Liver (tissue), 9 donors: Measurements from ENCODE around the gene ZNF229. TPM values are rescaled to one million over a fixed set of nuclear protein-coding genes. Genes with fewer than 3 reads are reported as not detected.

Experiments
- DNase-seq: peaks from one replicate; pipeline ENCODE4 v3.0.0-alpha.2; 2017; ENCODE audit warnings: low spot score
- H3K27ac ChIP-seq, 2 donors: one replicate each; pipeline ENCODE4 v1.7.0; 2013; ENCODE audit warnings: inconsistent platforms in 2 of 2, low read length in 2 of 2, control low read depth in 1 of 2, low read depth in 1 of 2, mild to moderate bottlenecking in 1 of 2
- H3K27me3 ChIP-seq, 4 donors: one replicate each; pipeline versions ENCODE4 v1.6.1 to v1.7.0; 2013; ENCODE audit warnings: low read length in 3 of 4, inconsistent platforms in 1 of 4, mild to moderate bottlenecking in 1 of 4, moderate library complexity in 1 of 4; ENCODE audit not compliant: control insufficient read depth in 4 of 4, insufficient read depth in 4 of 4
- H3K36me3 ChIP-seq, 4 donors: one replicate each; pipeline versions ENCODE4 v1.6.1 to v1.7.0; 2013; ENCODE audit warnings: low read length in 3 of 4, mild to moderate bottlenecking in 3 of 4, low read depth in 1 of 4, moderate library complexity in 1 of 4; ENCODE audit not compliant: control insufficient read depth in 4 of 4, insufficient read depth in 3 of 4
- H3K4me1 ChIP-seq, 4 donors: one replicate each; pipeline versions ENCODE4 v1.6.1 to v1.7.0; 2013; ENCODE audit warnings: low read length in 3 of 4, mild to moderate bottlenecking in 3 of 4, moderate library complexity in 1 of 4; ENCODE audit not compliant: control insufficient read depth in 4 of 4, insufficient read depth in 4 of 4
- H3K4me3 ChIP-seq, 3 donors: one replicate each; pipeline versions ENCODE4 v1.6.1 to v1.7.0; 2013; ENCODE audit warnings: low read length in 3 of 3, control low read depth in 1 of 3, low read depth in 1 of 3, mild to moderate bottlenecking in 1 of 3
- H3K9ac ChIP-seq, 2 donors: one replicate each; pipeline ENCODE4 v1.7.0; 2013; ENCODE audit warnings: low read length in 2 of 2, mild to moderate bottlenecking in 2 of 2, moderate library complexity in 2 of 2, control low read depth in 1 of 2, low read depth in 1 of 2
- H3K9me3 ChIP-seq, 4 donors: one replicate each; pipeline versions ENCODE4 v1.6.1 to v1.7.0; 2013; ENCODE audit warnings: low read length in 3 of 4; ENCODE audit not compliant: control insufficient read depth in 4 of 4
- ATF3 ChIP-seq: IDR thresholded peaks from 2 replicates; pipeline ENCODE4 v1.6.1; 2016; ENCODE audit warnings: antibody characterized with exemption
- CTCF ChIP-seq: fragments of 150-350 bp; IDR thresholded peaks from 2 replicates; pipeline ENCODE4 v1.5.1; 2017; ENCODE audit warnings: improper control_type of control experiment, low read depth, low read length; ENCODE audit not compliant: missing input control
- EGR1 ChIP-seq, 2 donors: IDR thresholded peaks; 2 replicates each; pipeline ENCODE4 v1.6.1; 2016 to 2018; ENCODE audit warnings: antibody characterized with exemption in 2 of 2, low read depth in 2 of 2
- FOXA1 ChIP-seq: IDR thresholded peaks from 2 replicates; pipeline ENCODE4 v1.6.1; 2016; ENCODE audit warnings: antibody characterized with exemption
- GABPA ChIP-seq, 2 donors: IDR thresholded peaks in 1 of 2; conservative IDR thresholded peaks in 1 of 2; 2 replicates each; pipeline ENCODE4 v1.6.1; 2016; ENCODE audit warnings: antibody characterized with exemption in 2 of 2, mild to moderate bottlenecking in 1 of 2, moderate library complexity in 1 of 2
- HNF4A ChIP-seq, 2 donors: conservative IDR thresholded peaks; 2 replicates each; pipeline ENCODE4 v1.6.1; 2016; ENCODE audit warnings: antibody characterized with exemption in 2 of 2, mild to moderate bottlenecking in 2 of 2
- HNF4G ChIP-seq: IDR thresholded peaks from 2 replicates; pipeline ENCODE4 v1.6.1; 2016; ENCODE audit warnings: antibody characterized with exemption
- JUND ChIP-seq, 2 donors: IDR thresholded peaks; 2 replicates each; pipeline ENCODE4 v1.6.1; 2016; ENCODE audit warnings: antibody characterized with exemption in 2 of 2
- NR2F2 ChIP-seq: IDR thresholded peaks from 2 replicates; pipeline ENCODE4 v1.6.1; 2016; ENCODE audit warnings: antibody characterized with exemption
- RXRA ChIP-seq, 2 donors: IDR thresholded peaks; 2 replicates each; pipeline ENCODE4 v1.6.1; 2017 to 2018; ENCODE audit warnings: antibody characterized with exemption in 2 of 2, mild to moderate bottlenecking in 1 of 2
- SP1 ChIP-seq: IDR thresholded peaks from 2 replicates; pipeline ENCODE4 v1.6.1; 2018; ENCODE audit warnings: antibody characterized with exemption, mild to moderate bottlenecking
- TAF1 ChIP-seq: conservative IDR thresholded peaks from 2 replicates; pipeline ENCODE4 v1.6.1; 2016; ENCODE audit warnings: antibody characterized with exemption, mild to moderate bottlenecking
- YY1 ChIP-seq: IDR thresholded peaks from 2 replicates; pipeline ENCODE4 v1.6.1; 2016; ENCODE audit warnings: antibody characterized with exemption, mild to moderate bottlenecking
- ZBTB33 ChIP-seq: IDR thresholded peaks from 2 replicates; pipeline ENCODE4 v1.6.1; 2016; ENCODE audit warnings: antibody characterized with exemption
- whole genome bisulfite sequencing: extraction: QIAGEN DNeasy Blood & Tissue Kit; methylation state at CpG from one replicate; pipeline ENCODE4 v1.1.7; 2013; 5-methylcytosine and 5-hydroxymethylcytosine counted together
- polyA plus RNA-seq, 2 donors: library from polyadenylated mRNA; stranded (reverse) in 1 of 2; unstranded in 1 of 2; fragments of 200-250 nt in 1 of 2; fragments of >200 nt in 1 of 2; fragmentation: Nextera tagmentation in 1 of 2; extraction: Ambion mirVana in 1 of 2; gene quantifications; one replicate each; pipeline versions ENCODE4 v1.2.1 to v1.2.3, GENCODE V29; 2013 to 2015
- total RNA-seq, 2 donors: library from RNA; depleted of rRNA; stranded (reverse); fragments of >200 nt; gene quantifications; one replicate each; pipeline ENCODE4 v1.2.3, GENCODE V29; 2014
- TF ChIP-seq, protein P1 (sequence below): IDR thresholded peaks from 2 replicates; pipeline ENCODE4 v1.6.1; 2016; ENCODE audit warnings: antibody characterized with exemption
- donor health status: healthy.
- donor health status: healthy.
- donor health status: healthy.
- donor health status: healthy.
- donor health status: healthy.

Gene ZNF229
- total RNA-seq (1 to 10 TPM in 1 of 2 donors, under 1 TPM in 1; 0.67 to 4.6 TPM), polyA plus RNA-seq (under 1 TPM; 0.14 to 0.88 TPM)

- Histone ChIP-seq H3K36me3 (peaks cover 0 to 4% (median 2%) of the 10 kb centered on the region in 4 donors), H3K27ac (no peak within 1 kb of the TSS), H3K9me3 (peaks cover 37 to 79% (median 65%) of the 10 kb centered on the region in 4 donors), H3K9ac (no peak within 1 kb of the TSS), H3K4me3 (peak within 1 kb of the TSS; percentile 59 to 71 (median 66)), H3K4me1 (no peaks in the 10 kb centered on the region), H3K27me3 (no peaks in the 10 kb centered on the region)
- TF ChIP-seq EGR1 (IDR thresholded peaks at IDR 0.05; ENCODE audit: low read depth in 2 of 2) (no peak), YY1 (peak; percentile 79), TAF1 (no peak), CTCF (no peak), SP1 (no peak), GABPA (IDR thresholded peaks at IDR 0.05 in 1 of 2, conservative IDR thresholded peaks at IDR 0.05 in 1 of 2) (peak; percentile 87 to 98), ZBTB33 (peak; percentile 52), RXRA (IDR thresholded peaks at IDR 0.05) (peak in 1 of 2 donors; percentile 17)
- TF ChIP-seq, protein P1, sequence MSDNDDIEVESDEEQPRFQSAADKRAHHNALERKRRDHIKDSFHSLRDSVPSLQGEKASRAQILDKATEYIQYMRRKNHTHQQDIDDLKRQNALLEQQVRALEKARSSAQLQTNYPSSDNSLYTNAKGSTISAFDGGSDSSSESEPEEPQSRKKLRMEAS, result peak; percentile 72
- peak; percentile 79 for DNase-seq
- 4% methylated on average over 45 of the region's 45 CpGs for WGBS
Observed at GRCh38 chr19:44447916-44448674, at the start of gene ZNF229. Gene ZNF229, minus strand, starts transcription at chr19:44448472. Its CDS starts 5,625 bp downstream, at chr19:44442847.

GRCh38 chr19:44496711-44497110 lies 48.4 kb upstream of the ZNF229 start:
- 99% methylated on average over 1 of the region's 1 CpG for WGBS
- H3K36me3 ChIP-seq, result peaks cover 10 to 62% (median 55%) of the 10 kb centered on the region in 4 donors
- H3K9ac ChIP-seq, result no peak overlapping the region
- H3K9me3 ChIP-seq, result peaks cover 36 to 67% (median 57%) of the 10 kb centered on the region in 4 donors
- H3K4me1 ChIP-seq, result peaks cover 6 to 15% (median 12%) of the 10 kb centered on the region in 4 donors
- no peak for DNase-seq
- H3K27ac ChIP-seq, result no peak overlapping the region
- H3K27me3 ChIP-seq, result no peaks in the 10 kb centered on the region
- TF ChIP-seq HNF4G (no peak), HNF4A (conservative IDR thresholded peaks at IDR 0.05) (no peak), NR2F2 (no peak), JUND (IDR thresholded peaks at IDR 0.05) (no peak), ZBTB33 (no peak), EGR1 (IDR thresholded peaks at IDR 0.05; ENCODE audit: low read depth in 2 of 2) (no peak), CTCF (no peak), FOXA1 (no peak), TAF1 (no peak), ATF3 (no peak)
- peak overlapping the region in 1 of 3 donors; percentile 52 for H3K4me3 ChIP-seq
